Suppressor macrophage treated with lipopolysaccharide for 1 hour (primary cell): Measurements from ENCODE around the gene FOXJ1.

Source experiments
- DNase-seq, 3 donors: peaks; one replicate each; pipeline ENCODE4 v3.0.0-alpha.2; 2020 to 2022

Gene FOXJ1

DNA sequence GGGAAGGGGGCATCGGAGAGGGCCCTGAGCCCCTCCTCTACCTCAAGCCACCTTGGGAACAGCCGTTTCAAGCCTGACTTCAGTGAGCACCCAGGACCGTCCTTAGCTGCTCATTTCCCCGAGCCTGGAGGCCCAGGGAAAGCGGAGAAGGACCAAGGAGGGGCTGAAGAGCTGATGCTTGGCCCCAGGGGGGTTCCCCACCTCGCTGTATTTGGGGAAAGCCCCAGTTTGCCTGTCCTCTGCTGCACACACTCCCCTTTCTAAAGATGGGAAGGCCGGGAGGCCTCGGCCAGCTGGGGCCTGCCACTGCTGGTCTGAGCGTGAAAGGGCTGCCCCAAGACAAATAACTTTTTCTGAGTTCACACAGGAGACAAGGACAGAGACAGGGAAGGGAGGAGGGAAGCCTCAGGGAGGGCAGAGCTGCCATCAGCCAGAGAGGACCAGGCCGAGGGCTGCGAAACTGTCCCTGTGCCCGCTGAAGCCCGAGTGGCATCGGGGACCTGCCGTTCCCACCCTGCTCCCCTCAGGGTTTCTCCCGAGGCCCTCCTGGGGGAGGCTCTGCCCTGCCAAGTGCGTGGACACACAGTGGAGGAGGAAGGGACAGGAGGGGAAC, 50.4 kb downstream of the FOXJ1 start:
- no peak for DNase-seq

GRCh38 chr17:76089680-76090516, 51.1 kb downstream of the FOXJ1 start:
- no peak for DNase-seq

DNA sequence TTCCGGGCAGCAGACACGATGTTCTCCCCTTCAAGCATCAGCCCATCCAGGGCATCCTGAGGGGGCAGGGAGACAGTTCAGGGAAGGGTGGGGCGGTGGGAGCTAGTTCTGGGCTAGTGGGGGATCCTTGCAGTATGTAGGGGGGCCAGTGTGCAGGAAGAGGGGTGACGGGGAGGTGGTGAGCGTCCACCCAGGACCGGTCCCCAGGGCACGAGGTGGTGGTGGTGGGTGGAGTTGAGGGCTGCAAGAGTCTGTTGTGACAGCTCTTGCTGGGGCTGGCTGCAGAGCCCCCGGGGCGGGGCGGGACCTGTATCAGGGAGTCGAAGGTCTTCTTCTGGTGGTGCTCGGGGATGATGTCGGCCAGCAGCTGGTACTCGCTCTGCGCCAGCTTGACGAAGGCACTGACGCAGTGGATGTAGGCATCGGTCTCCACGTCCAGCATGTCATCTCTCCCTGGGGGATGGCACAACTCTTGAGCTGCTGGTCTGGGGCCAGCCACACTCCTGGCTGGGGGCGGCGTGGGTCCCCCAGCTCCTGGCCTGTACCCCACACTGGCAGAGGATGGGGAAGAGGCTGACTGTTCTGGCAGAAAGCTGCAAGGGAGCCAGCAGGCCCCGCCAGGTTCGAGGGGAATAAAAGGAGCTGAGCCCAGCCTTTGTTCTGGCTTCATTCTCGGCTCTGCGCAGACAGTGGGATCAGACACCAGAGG, 52.0 kb downstream of the FOXJ1 start:
- DNase-seq, result no peak

DNA sequence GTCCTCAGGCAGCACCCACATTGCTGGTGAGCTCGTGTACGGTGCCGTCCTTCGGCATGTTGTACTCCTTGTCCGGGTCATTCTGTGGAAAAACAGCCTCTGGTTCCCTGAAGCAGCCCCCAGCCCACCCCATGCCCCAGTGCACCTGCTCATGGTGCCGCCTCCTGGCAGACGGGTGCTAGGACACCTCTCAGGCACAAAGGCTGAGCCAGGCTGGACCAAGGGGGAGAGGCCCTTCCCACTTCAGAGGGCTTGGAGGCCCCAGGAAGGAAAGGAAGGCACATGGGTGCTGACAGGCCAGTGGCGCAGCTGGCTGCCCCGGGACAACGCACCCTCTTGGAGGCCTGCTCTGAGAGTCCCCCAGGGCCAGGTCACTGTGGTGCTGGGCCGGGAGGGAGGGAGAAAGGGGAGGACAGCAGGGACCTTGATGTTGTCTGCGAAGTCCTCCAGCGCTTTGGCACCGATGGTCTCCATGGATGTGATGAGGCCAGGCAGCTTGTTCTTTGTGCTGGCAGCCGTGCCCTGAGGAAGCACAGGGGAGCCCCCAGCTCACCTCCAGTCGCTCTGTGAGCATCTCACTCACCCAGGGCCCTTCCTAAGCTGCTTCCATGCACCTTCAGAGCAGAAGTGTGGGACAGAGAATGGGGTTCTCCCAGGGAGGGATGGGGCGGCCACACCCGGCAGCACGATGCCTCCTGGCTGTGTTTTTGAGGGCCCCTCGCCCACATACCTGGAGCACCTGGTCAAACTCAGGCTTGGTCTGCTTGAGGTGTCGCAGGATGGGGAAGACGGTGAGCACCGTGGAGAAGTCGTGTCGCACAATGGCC, 52.8 kb downstream of the FOXJ1 start:
- no peak for DNase-seq

DNA sequence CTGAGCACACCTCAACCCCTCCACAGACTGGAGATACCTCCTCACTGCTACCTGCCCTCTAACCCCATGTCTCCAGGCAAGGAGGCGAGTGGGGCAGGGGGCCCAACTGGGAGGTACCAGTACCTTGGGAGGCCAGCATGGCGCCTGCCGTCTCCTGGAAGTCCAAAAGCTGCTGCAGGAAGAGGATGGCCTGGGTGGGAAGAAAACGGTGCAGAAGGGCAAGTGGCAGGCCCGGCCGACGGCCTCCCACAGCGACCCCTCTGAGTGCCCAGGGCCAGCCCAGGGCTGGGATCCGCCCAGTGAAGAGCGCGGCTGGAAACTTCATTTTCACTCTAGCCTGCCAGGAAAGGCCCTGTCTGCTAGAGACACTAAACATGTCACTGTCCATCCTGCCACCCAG, 53.5 kb downstream of the FOXJ1 start:
- DNase-seq, result no peak

- DNase-seq, result no peak
Measured at GRCh38 chr17:76086384-76086783, 54.7 kb downstream of the FOXJ1 start.
